Measurements from ENCODE around the gene GGNBP2.

GRCh38 chr17:36609498-36609862 lies 64.8 kb downstream of the GGNBP2 start:
- TF ChIP-seq POU5F1 (IDR thresholded peaks at IDR 0.05; ENCODE audit: low read depth, low read length) (no peak), SIRT6 (IDR thresholded peaks at IDR 0.05; ENCODE audit: low read length) (no peak), TBP (IDR thresholded peaks at IDR 0.05; ENCODE audit: low read depth, low read length) (no peak), EP300 (IDR thresholded peaks at IDR 0.05; ENCODE audit: borderline replicate concordance in 1 of 2, low read depth in 2 of 2, low read length in 2 of 2) (no peak), BACH1 (IDR thresholded peaks at IDR 0.05; ENCODE audit: low read length) (no peak), NRF1 (IDR thresholded peaks at IDR 0.05; ENCODE audit: low read depth, low read length) (no peak), EGR1 (IDR thresholded peaks at IDR 0.05; ENCODE audit: borderline replicate concordance, low read depth, low read length) (no peak), SUZ12 (IDR thresholded peaks at IDR 0.05; ENCODE audit: low read length) (no peak), CTCF (IDR thresholded peaks at IDR 0.05; ENCODE audit: control extremely low read depth in 1 of 3, insufficient read depth in 1 of 3, low read depth in 1 of 3, low read length in 3 of 3) (peak; percentile 4 to 78 (median 59))
